Measurements from ENCODE around the gene HINT3.

HINT3 gene

GRCh38 chr6:125991653-125992052 is 35.1 kb downstream of the HINT3 start:
- in situ Hi-C loops (cut with MboI; ENCODE audit: low sequenced_read_pairs, unreplicated experiment): no loop called here
- TF ChIP-seq CTCF (IDR thresholded peaks at IDR 0.05; ENCODE audit: borderline replicate concordance, control extremely low read depth, extremely low read depth, insufficient read depth, missing control alignments): no peak

DNA sequence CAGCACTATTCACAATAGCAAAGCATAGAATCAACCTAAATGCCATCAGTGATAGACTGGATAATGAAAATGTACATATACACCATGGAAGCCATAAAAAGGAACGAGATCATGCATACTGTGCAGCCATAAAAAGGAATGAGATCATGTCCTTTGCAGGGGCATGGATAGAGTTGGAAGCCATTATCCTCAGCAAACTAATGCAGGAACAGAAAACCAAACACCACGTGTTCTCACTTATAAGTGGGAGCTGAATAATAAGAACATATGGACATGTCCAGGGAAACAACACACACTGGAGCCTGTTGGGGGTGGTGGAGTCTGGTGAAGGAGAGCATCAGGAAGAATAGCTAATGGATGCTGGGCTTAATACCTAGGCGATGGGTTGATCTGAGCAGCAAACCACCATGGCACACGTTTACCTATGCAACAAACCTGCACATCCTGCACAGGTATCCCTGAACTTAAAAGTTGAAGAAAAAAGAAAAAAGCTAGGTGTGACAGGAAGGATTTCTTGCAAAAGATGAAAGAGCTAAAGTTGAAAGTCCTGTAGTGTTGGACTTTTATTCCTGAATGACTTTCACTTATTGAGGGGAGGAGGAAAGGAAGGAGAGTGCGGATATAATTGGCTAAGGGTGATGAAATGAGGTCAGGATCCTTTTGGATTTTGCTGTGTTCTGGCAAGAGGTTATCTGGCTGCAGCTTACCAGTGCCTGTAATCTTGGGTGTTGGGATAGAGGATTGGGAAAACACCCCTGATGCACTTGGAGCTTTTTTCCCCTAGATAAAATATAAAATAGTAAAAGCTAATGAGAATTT is 38.3 kb downstream of the HINT3 start:
- no peak for TF ChIP-seq CTCF (IDR thresholded peaks at IDR 0.05; ENCODE audit: borderline replicate concordance, control extremely low read depth, extremely low read depth, insufficient read depth, missing control alignments)
- in situ Hi-C loops (cut with MboI; ENCODE audit: low sequenced_read_pairs, unreplicated experiment): no loop called here
- no peak for DNase-seq (ENCODE audit: low spot score)

More at GRCh38 chr6:125991653-125992052, 35.1 kb downstream of the HINT3 start:
- no peak for DNase-seq (ENCODE audit: low spot score)

- peak; percentile 45 for DNase-seq (ENCODE audit: low spot score)
- TF ChIP-seq CTCF (IDR thresholded peaks at IDR 0.05; ENCODE audit: borderline replicate concordance, control extremely low read depth, extremely low read depth, insufficient read depth, missing control alignments): peak; percentile 93
- in situ Hi-C loops (cut with MboI; ENCODE audit: low sequenced_read_pairs, unreplicated experiment): no loop called here
These were observed 39.5 kb downstream of the HINT3 start for GRCh38 chr6:125995972-125996580.

- TF ChIP-seq CTCF (IDR thresholded peaks at IDR 0.05; ENCODE audit: borderline replicate concordance, control extremely low read depth, extremely low read depth, insufficient read depth, missing control alignments): no peak
- in situ Hi-C loops (cut with MboI; ENCODE audit: low sequenced_read_pairs, unreplicated experiment): no loop called here
- DNase-seq (ENCODE audit: low spot score): no peak
These were observed 46.4 kb downstream of the HINT3 start for GRCh38 chr6:126002755-126003679.

- in situ Hi-C loops (cut with MboI; ENCODE audit: low sequenced_read_pairs, unreplicated experiment): no loop called here
- TF ChIP-seq CTCF (IDR thresholded peaks at IDR 0.05; ENCODE audit: borderline replicate concordance, control extremely low read depth, extremely low read depth, insufficient read depth, missing control alignments): no peak
- DNase-seq (ENCODE audit: low spot score): no peak
These were observed 51.2 kb downstream of the HINT3 start for GRCh38 chr6:126007800-126008199.

GRCh38 chr6:126010040-126010439 is 53.5 kb downstream of the HINT3 start:
- in situ Hi-C loops (cut with MboI; ENCODE audit: low sequenced_read_pairs, unreplicated experiment): no loop called here
- no peak for DNase-seq (ENCODE audit: low spot score)
- no peak for TF ChIP-seq CTCF (IDR thresholded peaks at IDR 0.05; ENCODE audit: borderline replicate concordance, control extremely low read depth, extremely low read depth, insufficient read depth, missing control alignments)

All from GM13976 (cell line).